Spinal cord (tissue), 10 donors: Measurements from ENCODE around the gene NAT8. TPM values are rescaled to one million over a fixed set of nuclear protein-coding genes. Genes with fewer than 3 reads are reported as not detected.
"Not testable (repeated sequence)": the region's sequence is repeated elsewhere in the genome, so short reads cannot be mapped to it uniquely, and the experiment has no call there.

Experiments used
- DNase-seq, 6 donors: peaks; one replicate each; pipeline versions ENCODE4 v3.0.0 to v3.0.0-alpha.2; 2013 to 2015; ENCODE audit warnings: low spot score in 6 of 6, low read depth in 4 of 6
- H3K27ac ChIP-seq: one replicate; pipeline ENCODE4 v1.5.1; 2013; ENCODE audit warnings: low read depth, low read length, control low read depth
- H3K27me3 ChIP-seq: one replicate; pipeline ENCODE4 v1.6.1; 2013; ENCODE audit warnings: low read length; ENCODE audit not compliant: control insufficient read depth, insufficient read depth
- H3K36me3 ChIP-seq: one replicate; pipeline ENCODE4 v1.6.1; 2013; ENCODE audit warnings: low read length; ENCODE audit not compliant: control insufficient read depth, insufficient read depth
- H3K4me1 ChIP-seq: one replicate; pipeline ENCODE4 v1.6.1; 2013; ENCODE audit warnings: low read length; ENCODE audit not compliant: control insufficient read depth, insufficient read depth
- H3K4me3 ChIP-seq: one replicate; pipeline ENCODE4 v1.5.1; 2013; ENCODE audit warnings: low read depth, low read length, control low read depth
- H3K9me3 ChIP-seq: one replicate; pipeline ENCODE4 v1.6.1; 2013; ENCODE audit warnings: low read length; ENCODE audit not compliant: control insufficient read depth, insufficient read depth
- WGBS: methylation state at CpG from one replicate; pipeline ENCODE4 v1.1.5; 2013; ENCODE audit warnings: missing lambda C conversion rate; ENCODE audit not compliant: insufficient coverage; 5-methylcytosine and 5-hydroxymethylcytosine counted together
- polyA plus RNA-seq, 2 donors: library from polyadenylated mRNA; unstranded; fragments of 120-200 nt; gene quantifications; one replicate each; pipeline ENCODE4 v1.2.1, GENCODE V29; 2013; ENCODE audit not compliant: insufficient read length in 2 of 2
- total RNA-seq, 2 donors: library from RNA; depleted of rRNA in 1 of 2; stranded (reverse); fragments of 120-200 nt in 1 of 2; fragments of >200 nt in 1 of 2; gene quantifications; one replicate each; pipeline versions ENCODE4 v1.2.3 to v1.2.4, GENCODE V29; 2013 to 2014
- donor health status: healthy.

NAT8 gene
- total and polyA plus RNA-seq, 4 donors: 1.00 to 1.5 TPM; not detected in 2

DNA sequence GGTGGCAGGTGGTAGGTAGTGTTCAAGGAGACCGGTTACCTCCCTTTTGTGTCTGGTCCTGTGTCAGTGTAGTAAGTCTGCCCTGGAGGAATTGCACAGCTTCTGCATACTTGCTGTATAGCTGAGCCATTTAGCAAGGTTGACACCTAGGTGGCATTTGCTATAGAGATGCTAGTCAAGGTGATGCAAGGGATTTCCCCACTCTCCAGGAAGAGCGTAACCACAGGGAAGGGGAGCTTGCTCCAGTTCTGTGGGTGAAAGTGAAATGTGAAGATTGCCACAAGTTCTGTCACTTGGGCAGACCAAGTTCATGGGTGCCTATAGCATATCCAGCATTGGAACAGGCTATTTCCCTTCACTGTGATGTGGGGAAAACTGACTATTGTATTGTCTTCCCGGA lies 28.1 kb downstream of the NAT8 start:
- Histone ChIP-seq H3K4me1 (no peaks in the 10 kb centered on the region), H3K9me3 (no peaks in the 10 kb centered on the region), H3K36me3 (peaks cover 13% of the 10 kb centered on the region), H3K4me3 (no peak overlapping the region), H3K27ac (no peak overlapping the region), H3K27me3 (no peaks in the 10 kb centered on the region)
- WGBS: 100% methylated on average over 1 of the region's 3 CpGs
- DNase-seq: no peak

DNA sequence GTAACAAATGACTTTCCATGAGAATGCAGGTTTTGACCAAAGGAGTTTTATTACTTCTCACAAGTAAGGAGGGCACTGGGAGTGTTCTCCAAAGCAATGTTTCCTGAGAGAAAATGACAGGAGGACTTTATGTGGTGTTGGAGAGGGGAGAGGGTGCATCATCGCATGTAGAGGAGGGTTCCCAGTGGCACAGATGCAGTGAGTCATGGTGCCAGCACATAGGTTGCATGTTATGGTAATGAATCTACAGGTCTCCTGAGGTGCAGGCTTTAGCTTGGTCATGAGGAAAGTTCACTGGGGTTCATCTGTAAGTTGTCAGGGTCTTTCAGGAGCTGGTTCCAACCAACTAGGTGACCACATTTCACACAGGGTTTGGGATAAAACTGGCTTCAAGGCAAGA lies 30.4 kb downstream of the NAT8 start:
- Histone ChIP-seq H3K4me3 (no peak overlapping the region), H3K4me1 (no peaks in the 10 kb centered on the region), H3K9me3 (no peaks in the 10 kb centered on the region), H3K36me3 (peaks cover 16% of the 10 kb centered on the region), H3K27me3 (no peaks in the 10 kb centered on the region), H3K27ac (no peak overlapping the region)
- no peak for DNase-seq
- WGBS: 100% methylated on average over 1 of the region's 1 CpG

GRCh38 chr2:73611193-73611592 lies 31.0 kb downstream of the NAT8 start:
- 92% methylated on average over 2 of the region's 4 CpGs for WGBS
- Histone ChIP-seq H3K27me3 (no peaks in the 10 kb centered on the region), H3K27ac (no peak overlapping the region), H3K36me3 (peaks cover 16% of the 10 kb centered on the region), H3K4me3 (no peak overlapping the region), H3K9me3 (no peaks in the 10 kb centered on the region), H3K4me1 (no peaks in the 10 kb centered on the region)
- no peak for DNase-seq

DNA sequence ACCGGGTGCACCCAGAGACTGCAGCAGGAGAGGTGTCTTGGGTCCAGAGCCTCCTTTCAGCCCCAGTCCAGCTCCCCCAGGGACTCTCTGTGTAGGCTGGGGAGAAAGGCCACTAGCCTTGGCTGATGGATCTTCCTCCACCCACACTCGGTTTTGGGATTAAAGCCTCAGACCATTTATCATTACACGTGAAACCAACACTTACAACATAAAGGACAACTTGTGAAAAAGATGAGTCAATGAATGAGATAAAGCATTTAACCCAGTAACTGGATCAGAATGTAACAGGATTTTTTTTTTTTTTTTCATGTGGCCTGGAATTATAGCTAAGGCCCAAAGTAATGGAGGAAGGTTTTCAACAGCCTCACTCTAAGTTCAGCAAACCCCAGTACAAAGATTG lies 32.1 kb downstream of the NAT8 start:
- no peaks in the 10 kb centered on the region for H3K9me3 ChIP-seq
- H3K4me3 ChIP-seq: no peak overlapping the region
- H3K4me1 ChIP-seq: no peaks in the 10 kb centered on the region
- no peak overlapping the region for H3K27ac ChIP-seq
- WGBS: 100% methylated on average over 1 of the region's 3 CpGs
- H3K36me3 ChIP-seq: peaks cover 16% of the 10 kb centered on the region
- no peaks in the 10 kb centered on the region for H3K27me3 ChIP-seq
- DNase-seq: no peak

DNA sequence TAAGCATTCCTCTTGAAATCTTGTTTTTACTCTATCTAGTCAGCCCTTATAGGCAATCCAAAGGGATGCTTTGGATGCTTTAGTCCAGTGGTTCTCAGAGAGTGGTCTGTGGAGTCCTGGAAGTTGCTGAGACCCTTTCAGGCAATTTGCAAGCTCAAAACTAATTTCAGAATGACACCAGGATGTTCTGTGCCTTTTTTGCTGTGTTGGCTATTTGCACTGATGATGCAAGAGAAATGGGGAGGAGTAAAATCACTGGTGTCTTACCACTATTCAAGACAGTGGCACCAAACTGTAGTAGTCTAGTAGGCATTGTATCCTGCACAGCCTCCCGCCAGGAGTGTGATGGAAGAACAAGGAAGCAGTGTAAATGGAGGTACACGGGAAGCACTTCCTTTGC lies 37.6 kb downstream of the NAT8 start:
- not testable (repeated sequence) for H3K27me3 ChIP-seq, H3K4me3 ChIP-seq, H3K9me3 ChIP-seq, DNase-seq, H3K4me1 ChIP-seq, H3K27ac ChIP-seq
- 83% methylated on average over 2 of the region's 2 CpGs for WGBS
- H3K36me3 ChIP-seq: peaks cover 18% of the 10 kb centered on the region

DNA sequence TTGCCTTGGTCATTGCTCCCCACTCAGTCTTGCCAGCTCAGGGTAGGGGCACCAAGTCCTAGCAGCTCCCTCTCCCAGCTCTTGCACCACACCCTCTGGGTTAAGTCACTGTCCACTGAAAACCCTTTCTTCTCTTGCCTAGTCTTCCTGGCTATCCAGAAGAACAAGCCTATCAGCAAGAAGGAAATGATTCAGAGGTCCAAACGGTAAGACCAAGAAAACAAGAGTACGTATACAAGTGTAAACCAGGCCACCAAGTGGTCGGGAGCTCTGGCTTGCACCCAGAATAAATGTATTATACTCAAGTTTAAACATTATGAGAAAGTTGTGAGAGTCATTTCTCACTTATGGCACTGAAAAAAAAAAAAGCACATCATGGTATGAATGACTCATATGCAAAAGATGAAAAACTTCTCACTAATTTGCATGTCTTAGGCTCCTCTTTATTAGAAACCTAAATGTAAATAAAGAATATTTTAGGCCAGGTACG lies 39.1 kb downstream of the NAT8 start:
- DNase-seq, H3K4me3 ChIP-seq, H3K27ac ChIP-seq, H3K9me3 ChIP-seq, H3K4me1 ChIP-seq, H3K27me3 ChIP-seq: not testable (repeated sequence)
- no CpG with 5 or more reads among the region's 4 CpGs for WGBS
- H3K36me3 ChIP-seq: peaks cover 14% of the 10 kb centered on the region

DNA sequence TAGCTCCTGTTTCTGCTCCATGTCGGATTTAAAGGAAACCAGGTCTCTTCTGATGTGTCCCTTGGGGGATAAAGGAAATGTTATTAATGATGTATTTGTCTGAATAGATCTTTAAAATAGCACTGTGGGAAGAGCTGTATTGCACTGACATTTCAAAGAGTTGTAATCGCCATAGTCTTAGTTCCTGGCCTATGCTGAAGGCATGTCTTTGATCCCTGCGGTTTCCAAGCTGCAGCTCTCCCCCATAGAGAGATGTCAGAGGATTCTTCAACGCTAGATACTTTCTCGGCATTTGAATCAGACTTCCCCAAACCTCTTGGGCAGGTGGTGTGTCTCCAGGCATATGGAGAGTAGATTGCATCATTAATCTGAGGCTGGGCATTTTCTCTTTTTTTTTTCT lies 40.4 kb downstream of the NAT8 start:
- Histone ChIP-seq H3K36me3 (peaks cover 14% of the 10 kb centered on the region), H3K27me3 (no peaks in the 10 kb centered on the region), H3K4me3 (no peak overlapping the region), H3K4me1 (no peaks in the 10 kb centered on the region), H3K9me3 (no peaks in the 10 kb centered on the region), H3K27ac (no peak overlapping the region)
- DNase-seq: peak in 2 of 6 donors; percentile 2 to 9
- WGBS: 70% methylated on average over 3 of the region's 5 CpGs

DNA sequence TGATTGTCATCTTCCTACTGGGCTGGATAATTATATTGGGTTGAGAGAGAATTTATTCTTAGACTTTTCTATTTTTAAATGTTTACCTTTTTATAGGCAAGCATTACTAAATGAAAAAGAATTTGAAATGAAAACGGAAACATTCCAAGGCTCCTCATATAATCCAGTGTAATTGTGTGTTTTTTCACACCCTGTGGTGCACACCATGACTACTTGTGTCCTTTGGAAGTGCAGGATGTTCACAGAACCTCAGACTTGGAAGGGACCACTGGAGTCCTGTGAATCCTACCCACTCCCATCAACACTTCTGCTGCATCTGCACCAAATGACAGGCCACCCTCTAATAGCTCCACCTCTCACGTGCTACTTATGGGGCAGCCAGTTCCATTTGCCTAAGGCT lies 48.0 kb downstream of the NAT8 start:
- peak in 1 of 6 donors; percentile 55 for DNase-seq
- Histone ChIP-seq H3K4me3 (no peak overlapping the region), H3K36me3 (no peaks in the 10 kb centered on the region), H3K27me3 (no peaks in the 10 kb centered on the region), H3K4me1 (no peaks in the 10 kb centered on the region), H3K27ac (no peak overlapping the region), H3K9me3 (no peaks in the 10 kb centered on the region)
- WGBS: 83% methylated on average over 1 of the region's 2 CpGs

DNA sequence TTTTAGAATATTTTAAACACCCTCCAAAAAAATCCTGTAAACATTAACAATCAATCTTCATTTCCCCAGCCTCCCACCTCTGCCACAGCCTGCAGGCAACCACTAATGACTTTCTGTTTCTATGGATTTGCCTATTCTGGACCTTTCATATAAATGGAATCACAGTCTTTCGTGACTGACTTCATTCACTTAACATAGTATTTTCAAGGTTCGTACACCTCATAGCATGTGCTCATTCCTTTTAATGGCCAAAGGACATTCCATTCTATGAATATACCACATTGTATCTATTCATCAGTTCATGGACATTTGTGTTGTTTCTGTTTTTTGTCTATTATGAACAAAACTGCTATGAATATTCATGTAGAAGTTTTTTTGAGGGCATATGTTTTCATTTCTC lies 48.5 kb downstream of the NAT8 start:
- H3K27ac ChIP-seq: no peak overlapping the region
- H3K36me3 ChIP-seq: no peaks in the 10 kb centered on the region
- WGBS: no CpG with 5 or more reads among the region's 2 CpGs
- no peak for DNase-seq
- H3K27me3 ChIP-seq: no peaks in the 10 kb centered on the region
- no peaks in the 10 kb centered on the region for H3K9me3 ChIP-seq
- no peak overlapping the region for H3K4me3 ChIP-seq
- no peaks in the 10 kb centered on the region for H3K4me1 ChIP-seq
